ENCODE results near the gene NFYA. TPM values are rescaled to one million over a fixed set of nuclear protein-coding genes. Genes with fewer than 3 reads are reported as not detected.

The NFYA gene
- polyA plus RNA-seq, 2 of the 4 experiments (the other 2 are of a cell fraction), result 11.2 to 17.0 TPM

GRCh38 chr6:41062056-41062455 is 10.7 kb upstream of the NFYA start:
- no peak for DNase-seq (ENCODE audit: low read depth in 1 of 2, low spot score in 1 of 2)
- Histone ChIP-seq H3K9me3 (no peaks in the 10 kb centered on the region), H3K4me1 (peaks cover 15% of the 10 kb centered on the region; the same call in 2 of the 3 replicates), H3K4me2 (no peak overlapping the region), H3K4me3 (no peak overlapping the region), H3K27ac (no peak overlapping the region)
- 93% methylated on average over 1 of the region's 1 CpG for WGBS (ENCODE audit: missing lambda C conversion rate)
- no peak for ATAC-seq
- FAIRE-seq, result no peak
- TF ChIP-seq ATOH8 (CRISPR knock-in tag; IDR thresholded peaks at IDR 0.05; ENCODE audit: low read depth) (no peak), RCOR1 (IDR thresholded peaks at IDR 0.05; ENCODE audit: low read depth, low read length) (no peak), SMC3 (IDR thresholded peaks at IDR 0.05) (no peak), TP53 (CRISPR knock-in tag; IDR thresholded peaks at IDR 0.05) (no peak), ZFP36 (IDR thresholded peaks at IDR 0.05; ENCODE audit: borderline replicate concordance, partially characterized antibody) (no peak), KDM5A (IDR thresholded peaks at IDR 0.05) (no peak), CBX2 (IDR thresholded peaks at IDR 0.05; ENCODE audit: borderline replicate concordance, low read depth) (no peak), CEBPB (IDR thresholded peaks at IDR 0.05) (no peak), EHF (CRISPR knock-in tag; IDR thresholded peaks at IDR 0.05) (no peak), HOXB13 (CRISPR knock-in tag; IDR thresholded peaks at IDR 0.05; ENCODE audit: low read depth) (no peak), HDAC2 (IDR thresholded peaks at IDR 0.05) (no peak), BHLHE40 (IDR thresholded peaks at IDR 0.05; ENCODE audit: low read depth, low read length) (no peak), ESRRA (IDR thresholded peaks at IDR 0.05; ENCODE audit: borderline replicate concordance, low read length) (no peak), HOXB5 (CRISPR knock-in tag; IDR thresholded peaks at IDR 0.05) (no peak), ELK1 (IDR thresholded peaks at IDR 0.05; ENCODE audit: low read depth, low read length) (no peak), CHD2 (IDR thresholded peaks at IDR 0.05; ENCODE audit: low read length, partially characterized antibody) (no peak)
- ChIA-PET CTCF (no interaction called here), POLR2A (no interaction called here)

GRCh38 chr6:41063884-41064285 is 8.9 kb upstream of the NFYA start:
- Histone ChIP-seq H3K27ac (no peak overlapping the region), H3K9me3 (no peaks in the 10 kb centered on the region), H3K4me3 (no peak overlapping the region), H3K4me1 (peaks cover 15% of the 10 kb centered on the region; the same call in 2 of the 3 replicates), H3K4me2 (no peak overlapping the region)
- DNase-seq (ENCODE audit: low read depth in 1 of 2, low spot score in 1 of 2) (no peak), FAIRE-seq (no peak), ATAC-seq (no peak)
- WGBS (ENCODE audit: missing lambda C conversion rate), result 91% methylated on average over 2 of the region's 2 CpGs
- ChIA-PET CTCF (interaction anchor here (1.1 kb wide), 1 partner anchor 17 kb away, joined by 3 read pairs; no protein-coding TSS in a partner anchor), POLR2A (no interaction called here)
- TF ChIP-seq E2F6 (IDR thresholded peaks at IDR 0.05; ENCODE audit: borderline replicate concordance, low read depth), result no peak
- no peak for TF ChIP-seq JUNB (IDR thresholded peaks at IDR 0.05)
- no peak for TF ChIP-seq CEBPB (IDR thresholded peaks at IDR 0.05)
- no peak for TF ChIP-seq MAX (IDR thresholded peaks at IDR 0.05)
- no peak for TF ChIP-seq RCOR1 (IDR thresholded peaks at IDR 0.05; ENCODE audit: low read depth, low read length)
- TF ChIP-seq HOXB13 (CRISPR knock-in tag; IDR thresholded peaks at IDR 0.05; ENCODE audit: low read depth), result no peak

GRCh38 chr6:41064841-41065240 is 7.9 kb upstream of the NFYA start:
- no peaks in the 10 kb centered on the region for H3K9me3 ChIP-seq
- POLR2A ChIA-PET, result no interaction called here
- H3K4me1 ChIP-seq, result peaks cover 6% of the 10 kb centered on the region; the same call in 2 of the 3 replicates
- FAIRE-seq (no peak), DNase-seq (ENCODE audit: low read depth in 1 of 2, low spot score in 1 of 2) (no peak), ATAC-seq (no peak)
- 82% methylated on average over 5 of the region's 5 CpGs for WGBS (ENCODE audit: missing lambda C conversion rate)
- H3K27ac ChIP-seq, result no peak overlapping the region
- H3K4me2 ChIP-seq, result no peak overlapping the region
- TF ChIP-seq KDM5A (IDR thresholded peaks at IDR 0.05) (no peak), ZFP36 (IDR thresholded peaks at IDR 0.05; ENCODE audit: borderline replicate concordance, partially characterized antibody) (no peak), JUNB (IDR thresholded peaks at IDR 0.05) (no peak), RARB (CRISPR knock-in tag; IDR thresholded peaks at IDR 0.05) (no peak), CTCF (IDR thresholded peaks at IDR 0.05) (no peak), E2F6 (IDR thresholded peaks at IDR 0.05; ENCODE audit: borderline replicate concordance, low read depth) (no peak)
- H3K4me3 ChIP-seq, result no peak overlapping the region
- CTCF ChIA-PET, result no interaction called here

All from A549 (cell line).